G401 (cell line): ENCODE results near the gene DDX25. TPM values are rescaled to one million over a fixed set of nuclear protein-coding genes. Genes with fewer than 3 reads are reported as not detected.

Experiments
- DNase-seq: peaks from one replicate; pipeline ENCODE4 v3.0.0-alpha.2; 2015; ENCODE audit warnings: low spot score
- in situ Hi-C: cut with HindIII; loops from 2 replicates; pipeline ENCODE4 v1.10.0; 2016; ENCODE audit warnings: low sequenced_read_pairs, mixed read lengths
- total RNA-seq: library from RNA; depleted of rRNA; stranded (reverse); fragments of >200 nt; shearing (Covaris generic); gene quantifications from 2 replicates; pipeline ENCODE4 v1.2.3, GENCODE V29; 2014; rRNA removed

Gene DDX25
- total RNA-seq, 1 experiment from 2014 or later = not detected

DNA sequence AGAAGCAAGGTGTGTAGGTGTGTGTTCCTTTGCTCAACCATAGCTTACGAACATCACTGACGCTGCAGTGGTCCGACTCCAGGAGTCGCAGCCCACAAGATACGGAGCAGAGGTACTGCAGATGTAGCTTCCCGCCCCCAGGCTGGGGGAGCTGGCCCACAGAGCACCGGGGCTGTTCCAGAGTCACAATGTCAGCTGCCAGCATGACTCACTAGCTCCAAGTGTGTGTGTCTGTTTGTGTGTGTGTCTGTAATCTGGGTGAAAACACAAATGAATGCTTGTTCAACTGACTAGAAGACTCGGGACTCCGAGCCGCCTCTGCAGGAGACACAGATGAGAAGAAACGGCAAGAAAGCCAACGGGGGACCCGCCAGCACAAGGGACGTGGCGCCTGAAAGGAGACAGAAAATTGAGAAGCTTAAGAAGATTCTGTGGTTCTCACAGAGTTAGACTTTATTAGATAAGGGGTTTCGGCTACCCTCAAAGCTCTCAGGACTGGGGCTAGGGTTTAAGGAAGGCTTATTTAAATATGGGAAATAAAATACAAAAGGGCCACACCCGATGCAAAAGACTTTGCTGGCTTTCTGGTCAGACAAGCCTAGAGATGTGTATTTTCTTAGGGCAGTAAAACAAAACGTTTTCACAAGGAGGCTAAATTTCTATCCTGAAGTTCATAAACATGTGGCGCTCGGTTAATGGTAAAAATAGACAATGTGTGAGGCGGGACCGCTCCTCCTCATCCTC lies 52.3 kb downstream of the DDX25 start:
- DNase-seq = no peak
- in situ Hi-C loops = no loop called here

DNA sequence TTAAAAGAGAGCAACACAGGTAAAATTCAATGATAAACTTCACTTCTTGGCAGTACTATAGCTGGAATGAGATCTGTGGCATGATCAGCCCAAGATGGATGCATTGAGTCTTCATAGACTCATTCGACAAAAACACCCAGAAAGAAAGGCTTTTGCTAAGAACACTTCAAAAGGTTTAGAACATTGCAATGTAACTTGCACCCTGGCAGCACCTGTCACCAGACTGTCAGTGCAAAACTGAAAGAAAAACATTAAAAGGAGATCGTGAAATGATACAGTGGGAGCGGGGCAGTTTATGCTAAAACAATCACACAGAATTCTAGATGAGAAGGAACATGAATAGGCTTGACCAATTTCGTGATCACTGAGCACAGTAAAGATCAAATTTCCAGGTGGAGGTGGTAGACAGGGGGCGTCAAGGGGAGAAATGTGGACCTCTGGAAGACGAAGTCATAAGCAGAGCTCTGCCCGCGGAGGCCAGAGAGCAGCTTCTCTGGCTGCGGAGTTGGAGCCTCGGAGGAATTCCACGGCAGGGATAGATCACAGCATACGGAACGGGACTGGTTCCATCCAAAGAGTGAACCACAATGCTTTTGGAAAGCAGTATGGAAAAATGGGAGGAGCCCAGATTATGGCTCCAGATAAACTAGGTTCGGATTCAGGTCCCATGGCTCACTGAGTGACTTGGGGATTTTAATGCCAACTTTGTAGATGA lies 53.5 kb downstream of the DDX25 start:
- in situ Hi-C loops = no loop called here
- no peak for DNase-seq

- in situ Hi-C loops = no loop called here
- DNase-seq = no peak
Observed at GRCh38 chr11:125958872-125959400, 54.6 kb downstream of the DDX25 start.

- peak; percentile 28 for DNase-seq
- in situ Hi-C loops = no loop called here
Observed at GRCh38 chr11:125959511-125959910, 55.2 kb downstream of the DDX25 start.

GRCh38 chr11:125959931-125960330 lies 55.6 kb downstream of the DDX25 start:
- in situ Hi-C loops = no loop called here
- DNase-seq = no peak

- DNase-seq = no peak
- in situ Hi-C loops = no loop called here
Observed at GRCh38 chr11:125960771-125961170, 56.5 kb downstream of the DDX25 start.

DNA sequence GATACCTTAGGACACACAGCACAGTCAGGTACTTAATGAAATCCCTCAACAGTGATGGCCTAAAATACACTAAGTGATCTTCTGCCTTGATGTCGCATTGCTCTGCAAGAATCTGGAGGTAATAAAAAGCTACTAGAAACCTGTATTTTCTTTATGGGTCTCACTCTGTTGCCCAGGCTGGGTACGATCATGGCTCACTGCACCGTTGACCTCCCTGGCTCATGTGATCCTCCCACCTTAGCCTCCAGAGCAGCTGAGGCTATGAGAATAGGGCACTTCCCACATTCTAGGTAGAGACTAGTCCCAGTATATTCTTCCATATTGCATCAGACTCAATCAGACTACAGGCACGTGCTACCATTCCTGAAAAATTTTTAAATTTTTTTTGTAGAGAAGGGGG lies 63.2 kb downstream of the DDX25 start:
- DNase-seq = no peak
- in situ Hi-C loops = no loop called here

DNA sequence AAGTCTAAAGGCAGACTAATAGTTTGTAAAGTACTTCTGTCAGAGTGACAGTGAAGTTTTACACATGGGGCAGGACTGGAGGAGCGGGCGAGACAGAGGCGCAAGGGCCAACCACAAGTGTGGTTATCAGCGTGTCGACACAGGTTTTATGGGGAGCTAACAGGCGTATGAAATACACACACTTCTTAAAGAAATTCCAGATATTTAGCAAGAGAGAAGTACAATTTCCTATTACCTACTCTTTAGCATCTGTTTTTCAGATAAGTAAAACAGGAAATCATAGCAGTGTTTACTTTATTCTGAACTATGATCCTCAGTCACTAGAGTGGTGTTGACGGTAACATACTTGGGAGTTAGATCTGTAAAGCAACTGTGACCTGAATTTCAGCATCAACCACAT lies 64.0 kb downstream of the DDX25 start:
- no peak for DNase-seq
- in situ Hi-C loops = no loop called here

DNA sequence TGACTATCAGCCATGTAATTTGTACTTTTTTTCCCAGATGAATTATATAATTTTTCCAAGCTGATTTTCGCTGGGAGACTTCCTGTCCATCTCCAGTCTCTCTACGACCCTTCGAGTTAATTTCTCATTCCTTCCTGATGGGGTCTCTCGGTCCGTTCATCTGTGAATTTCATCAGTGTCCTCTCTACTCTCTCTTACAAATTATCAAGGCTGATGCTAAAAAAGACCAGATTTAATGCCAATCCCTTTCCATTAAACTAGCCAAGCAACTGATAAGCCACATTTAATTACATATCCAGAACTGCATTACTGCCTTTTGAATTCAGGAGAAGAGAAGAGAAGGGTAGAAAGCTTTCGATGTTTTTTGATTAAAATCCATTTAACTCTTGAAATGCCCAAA lies 67.3 kb downstream of the DDX25 start:
- DNase-seq = no peak
- in situ Hi-C loops = no loop called here

DNA sequence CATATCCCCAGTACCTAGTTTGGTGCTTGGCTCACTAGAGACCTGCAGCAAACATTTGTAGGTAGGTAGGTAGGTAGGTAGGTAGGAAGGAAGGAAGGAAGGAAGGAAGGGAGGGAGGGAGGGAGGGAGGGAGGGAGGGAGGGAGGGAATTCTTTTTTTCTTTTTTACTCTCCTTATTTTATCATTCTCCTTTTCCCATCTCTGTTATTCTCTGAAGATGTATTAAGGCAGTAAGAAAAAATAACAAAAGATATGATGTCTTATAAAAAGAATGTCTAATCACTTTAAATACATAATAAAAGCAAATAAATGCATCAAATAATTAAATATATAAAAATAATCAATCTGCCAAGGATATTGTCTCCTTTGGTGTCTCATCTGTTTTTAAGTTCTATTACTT lies 70.0 kb downstream of the DDX25 start:
- in situ Hi-C loops = no loop called here

GRCh38 chr11:125975634-125976033 lies 71.3 kb downstream of the DDX25 start:
- in situ Hi-C loops = no loop called here
- no peak for DNase-seq

More for the DNA sequence above, 70.0 kb downstream of the DDX25 start:
- DNase-seq = no peak

DNA sequence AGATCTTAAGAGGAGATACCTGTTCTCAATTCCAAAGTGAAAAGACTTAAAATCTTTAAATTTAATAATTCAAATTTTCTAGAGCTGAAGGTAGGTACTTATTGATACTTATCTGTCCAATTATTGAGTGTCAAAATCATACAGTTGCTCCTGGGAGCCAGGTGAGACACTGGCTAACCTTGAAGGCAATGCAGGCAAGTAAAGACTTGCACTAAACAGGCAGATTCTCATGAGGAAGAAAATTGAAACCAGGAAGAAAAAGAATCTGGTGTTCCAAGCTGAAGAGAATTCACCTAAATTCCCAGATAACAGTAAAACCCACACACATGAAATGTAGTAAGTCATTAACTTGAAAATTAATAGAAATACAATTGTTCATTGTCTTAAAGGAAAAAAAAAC lies 71.8 kb downstream of the DDX25 start:
- in situ Hi-C loops = no loop called here
- DNase-seq = no peak

DNA sequence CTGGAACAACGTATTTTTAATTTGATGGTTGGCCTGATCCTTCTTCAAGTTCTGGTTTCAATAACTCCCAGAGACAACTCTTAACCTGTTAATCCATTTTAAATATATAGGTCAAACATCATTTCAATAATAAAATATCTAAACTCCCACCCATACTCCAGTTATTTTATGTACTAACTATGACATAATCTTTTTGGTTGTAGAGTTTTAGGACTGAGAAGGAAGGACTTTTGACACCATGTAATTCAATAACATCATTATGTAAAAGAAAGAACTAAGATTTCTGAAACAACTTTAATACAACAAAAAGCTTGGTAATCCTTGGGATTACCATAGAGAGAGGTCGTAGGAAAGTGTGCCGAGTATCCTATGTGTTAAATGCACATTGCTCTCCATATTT lies 73.0 kb downstream of the DDX25 start:
- DNase-seq = no peak
- in situ Hi-C loops = no loop called here

GRCh38 chr11:125978181-125978716 lies 73.9 kb downstream of the DDX25 start:
- in situ Hi-C loops = no loop called here
- no peak for DNase-seq

Other genes starting within 250 kb of the DDX25 start
- not detected in 2 replicates for gene ACRV1, start 223.7 kb upstream of the DDX25 start, total RNA-seq
- gene PATE1, start 158.2 kb upstream of the DDX25 start, total RNA-seq = not detected in 2 replicates
- gene PATE2, start 125.7 kb upstream of the DDX25 start, total RNA-seq = not detected in 2 replicates
- gene PATE3, start 116.4 kb upstream of the DDX25 start, total RNA-seq = not detected in 2 replicates
- not detected in 2 replicates for gene PATE4, start 71.2 kb upstream of the DDX25 start, total RNA-seq
- 1.4 and 4.3 TPM in 2 replicates for gene HYLS1, start 16.8 kb upstream of the DDX25 start, total RNA-seq
- gene PUS3, start 1.3 kb upstream of the DDX25 start, total RNA-seq = 12.1 and 16.3 TPM in 2 replicates
- not detected in 2 replicates for gene VSIG10L2, start 41.5 kb downstream of the DDX25 start, total RNA-seq
- gene CDON, start 158.4 kb downstream of the DDX25 start, total RNA-seq = 1.3 and 12.7 TPM in 2 replicates